ENCODE data around the gene CDH19. TPM values are rescaled to one million over a fixed set of nuclear protein-coding genes. Genes with fewer than 3 reads are reported as not detected.

Gene CDH19
- total and polyA plus RNA-seq, 2 of the 4 experiments (the other 2 are of a cell fraction): not detected

DNA sequence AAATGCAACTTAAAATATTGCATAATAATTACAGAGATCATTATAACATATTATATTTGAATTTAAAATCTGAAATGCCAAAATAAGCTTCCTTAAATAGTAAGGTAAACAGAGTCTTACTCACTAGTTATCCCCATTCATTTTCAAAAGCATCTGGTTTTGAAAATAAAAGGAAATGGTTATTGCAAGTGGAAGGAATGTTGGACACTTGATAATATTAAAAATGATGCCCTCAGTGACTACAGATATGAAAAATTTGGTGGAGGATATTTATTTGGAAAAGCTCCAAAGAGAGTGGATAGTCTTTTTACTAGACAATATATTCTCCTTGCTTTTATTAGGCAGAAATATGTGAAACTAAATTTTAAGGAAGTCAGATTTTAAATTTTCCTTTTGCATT, 39.7 kb downstream of the CDH19 start:
- no peak overlapping the region for H3K4me3 ChIP-seq (ENCODE audit: insufficient read depth, low read depth, low read length)
- no peak for ATAC-seq (ENCODE audit: low read depth)
- no peak overlapping the region for H4K5ac ChIP-seq (ENCODE audit: low read depth, low read length)
- H3K56ac ChIP-seq (ENCODE audit: extremely low read depth, insufficient read depth, low read length): no peak overlapping the region
- H3K9ac ChIP-seq (ENCODE audit: low read depth, low read length): no peak overlapping the region
- intact Hi-C loops (cut with micrococcal nuclease) (no loop called here), dilution Hi-C loops (cut with HindIII; ENCODE audit: low sequenced_read_pairs, unreplicated experiment) (no loop called here), in situ Hi-C loops (cut with MboI; ENCODE audit: low sequenced_read_pairs) (no loop called here)
- ChIA-PET POLR2A (ENCODE audit: unreplicated experiment) (interaction anchor here (0.5 kb wide), 1 partner anchor 8 kb away, joined by 4 read pairs; no protein-coding TSS in a partner anchor), CTCF (no interaction called here)
- H3K27me3 ChIP-seq (ENCODE audit: control insufficient read depth, insufficient read depth, low read length): no peaks in the 10 kb centered on the region
- H2BK5ac ChIP-seq (ENCODE audit: low read depth, low read length, poor library complexity, severe bottlenecking): no peak overlapping the region
- no peaks in the 10 kb centered on the region for H3K79me1 ChIP-seq (ENCODE audit: low read depth in 1 of 2, low read length in 2 of 2)
- H3K4me1 ChIP-seq (ENCODE audit: control insufficient read depth, insufficient read depth, low read length): no peaks in the 10 kb centered on the region
- no peak overlapping the region for H3K4me2 ChIP-seq (ENCODE audit: low read depth, low read length)
- no peak overlapping the region for H2AFZ ChIP-seq (replicated peaks; ENCODE audit: low read length, poor library complexity)
- H3K9me3 ChIP-seq (ENCODE audit: control insufficient read depth, insufficient read depth, low read length): peaks cover 2% of the 10 kb centered on the region; the same call in 1 of the 2 replicates
- no peak overlapping the region for H4K8ac ChIP-seq (ENCODE audit: low read depth in 2 of 2, low read length in 2 of 2)
- H2BK120ac ChIP-seq (ENCODE audit: low read depth, low read length): no peak overlapping the region
- no peak overlapping the region for H3K4ac ChIP-seq (ENCODE audit: low read depth, low read length)
- no peak overlapping the region for H3K18ac ChIP-seq (ENCODE audit: low read depth, low read length)
- no peak for DNase-seq
- H2AK5ac ChIP-seq (ENCODE audit: low read depth, low read length): no peak overlapping the region
- H4K91ac ChIP-seq (ENCODE audit: insufficient read depth, low read depth, low read length): no peak overlapping the region
- H3K27ac ChIP-seq (ENCODE audit: insufficient read depth, low read length): no peak overlapping the region
- H3K36me3 ChIP-seq (ENCODE audit: control insufficient read depth, insufficient read depth, low read length): no peaks in the 10 kb centered on the region
- H3K9me1 ChIP-seq (ENCODE audit: insufficient read depth, low read length): no peaks in the 10 kb centered on the region
- BruUV-seq (replicated peaks): no TSS peak
- no peak overlapping the region for H3K23ac ChIP-seq (ENCODE audit: low read depth, low read length)
- H2BK15ac ChIP-seq (ENCODE audit: low read depth, low read length): no peak overlapping the region
- H2BK20ac ChIP-seq (ENCODE audit: low read depth, low read length): no peak overlapping the region
- no peak overlapping the region for H3K14ac ChIP-seq (replicated peaks; ENCODE audit: low read depth, low read length)
- TF ChIP-seq RAD21 (IDR thresholded peaks at IDR 0.05; ENCODE audit: low read length) (no peak), CHD1 (IDR thresholded peaks at IDR 0.05; ENCODE audit: low read depth, low read length) (no peak), POLR2A (IDR thresholded peaks at IDR 0.05; ENCODE audit: low read depth, low read length) (no peak), SMC3 (IDR thresholded peaks at IDR 0.05; ENCODE audit: low read depth, low read length) (no peak), MAZ (IDR thresholded peaks at IDR 0.05; ENCODE audit: borderline replicate concordance, low read depth, low read length) (no peak), NFE2L2 (IDR thresholded peaks at IDR 0.05; ENCODE audit: low read depth, low read length) (no peak), MXI1 (IDR thresholded peaks at IDR 0.05; ENCODE audit: borderline replicate concordance, low read depth, low read length) (no peak), BHLHE40 (IDR thresholded peaks at IDR 0.05; ENCODE audit: low read depth, low read length) (no peak), MAFK (IDR thresholded peaks at IDR 0.05; ENCODE audit: low read depth, low read length) (no peak)
- TF ChIP-seq, protein P1, sequence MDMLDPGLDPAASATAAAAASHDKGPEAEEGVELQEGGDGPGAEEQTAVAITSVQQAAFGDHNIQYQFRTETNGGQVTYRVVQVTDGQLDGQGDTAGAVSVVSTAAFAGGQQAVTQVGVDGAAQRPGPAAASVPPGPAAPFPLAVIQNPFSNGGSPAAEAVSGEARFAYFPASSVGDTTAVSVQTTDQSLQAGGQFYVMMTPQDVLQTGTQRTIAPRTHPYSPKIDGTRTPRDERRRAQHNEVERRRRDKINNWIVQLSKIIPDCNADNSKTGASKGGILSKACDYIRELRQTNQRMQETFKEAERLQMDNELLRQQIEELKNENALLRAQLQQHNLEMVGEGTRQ (IDR thresholded peaks at IDR 0.05; ENCODE audit: low read depth, low read length): no peak
- TF ChIP-seq, protein P2, sequence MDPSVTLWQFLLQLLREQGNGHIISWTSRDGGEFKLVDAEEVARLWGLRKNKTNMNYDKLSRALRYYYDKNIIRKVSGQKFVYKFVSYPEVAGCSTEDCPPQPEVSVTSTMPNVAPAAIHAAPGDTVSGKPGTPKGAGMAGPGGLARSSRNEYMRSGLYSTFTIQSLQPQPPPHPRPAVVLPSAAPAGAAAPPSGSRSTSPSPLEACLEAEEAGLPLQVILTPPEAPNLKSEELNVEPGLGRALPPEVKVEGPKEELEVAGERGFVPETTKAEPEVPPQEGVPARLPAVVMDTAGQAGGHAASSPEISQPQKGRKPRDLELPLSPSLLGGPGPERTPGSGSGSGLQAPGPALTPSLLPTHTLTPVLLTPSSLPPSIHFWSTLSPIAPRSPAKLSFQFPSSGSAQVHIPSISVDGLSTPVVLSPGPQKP (IDR thresholded peaks at IDR 0.05; ENCODE audit: borderline replicate concordance, low read depth, low read length): no peak
- TF ChIP-seq, protein P3, sequence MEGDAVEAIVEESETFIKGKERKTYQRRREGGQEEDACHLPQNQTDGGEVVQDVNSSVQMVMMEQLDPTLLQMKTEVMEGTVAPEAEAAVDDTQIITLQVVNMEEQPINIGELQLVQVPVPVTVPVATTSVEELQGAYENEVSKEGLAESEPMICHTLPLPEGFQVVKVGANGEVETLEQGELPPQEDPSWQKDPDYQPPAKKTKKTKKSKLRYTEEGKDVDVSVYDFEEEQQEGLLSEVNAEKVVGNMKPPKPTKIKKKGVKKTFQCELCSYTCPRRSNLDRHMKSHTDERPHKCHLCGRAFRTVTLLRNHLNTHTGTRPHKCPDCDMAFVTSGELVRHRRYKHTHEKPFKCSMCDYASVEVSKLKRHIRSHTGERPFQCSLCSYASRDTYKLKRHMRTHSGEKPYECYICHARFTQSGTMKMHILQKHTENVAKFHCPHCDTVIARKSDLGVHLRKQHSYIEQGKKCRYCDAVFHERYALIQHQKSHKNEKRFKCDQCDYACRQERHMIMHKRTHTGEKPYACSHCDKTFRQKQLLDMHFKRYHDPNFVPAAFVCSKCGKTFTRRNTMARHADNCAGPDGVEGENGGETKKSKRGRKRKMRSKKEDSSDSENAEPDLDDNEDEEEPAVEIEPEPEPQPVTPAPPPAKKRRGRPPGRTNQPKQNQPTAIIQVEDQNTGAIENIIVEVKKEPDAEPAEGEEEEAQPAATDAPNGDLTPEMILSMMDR (conservative IDR thresholded peaks at IDR 0.05; ENCODE audit: low read depth, low read length): no peak
- no peak overlapping the region for H2AK9ac ChIP-seq (replicated peaks; ENCODE audit: low read depth, low read length, poor library complexity)
- no peaks in the 10 kb centered on the region for H4K20me1 ChIP-seq (ENCODE audit: insufficient read depth, low read length)

Data from IMR-90 (cell line).